ENCODE measurements around the gene CD93.

GRCh38 chr20:23050847-23051627 lies 35.1 kb downstream of the CD93 start:
- TF ChIP-seq CTCF (IDR thresholded peaks at IDR 0.05) = peak; percentile 35 to 48 (median 45)
- no peak for TF ChIP-seq POLR2A (IDR thresholded peaks at IDR 0.05)
- TF ChIP-seq EP300 (IDR thresholded peaks at IDR 0.05; ENCODE audit: low read depth) = no peak

All from transverse colon (tissue), 3 donors.